CD4-positive, alpha-beta T cell (primary cell): ENCODE data around the gene FANCM. TPM values are rescaled to one million over a fixed set of nuclear protein-coding genes. Genes with fewer than 3 reads are reported as not detected.

Experiments
- ATAC-seq: fragments of 200-7000 bp; cut with Tn5 transposase; one replicate; pipeline ENCODE4 v1.10.0; 2022; ENCODE audit warnings: mild to moderate bottlenecking; ENCODE audit not compliant: poor library complexity
- CTCF ChIA-PET: fragments of 350-600 bp; sonication (Branson Sonifier 250); formaldehyde crosslinking; loops from one replicate; lab custom pipeline; 2021; ENCODE audit warnings: antibody characterized with exemption, inconsistent platforms; lab: Charles Lee
- POLR2A ChIA-PET: fragments of 350-600 bp; sonication (Branson Sonifier 250); formaldehyde crosslinking; loops from one replicate; lab custom pipeline; 2021; ENCODE audit warnings: antibody characterized with exemption, inconsistent platforms; lab: Charles Lee
- DNase-seq, 14 experiments: peaks; one replicate each; pipeline ENCODE4 v3.0.0-alpha.2; 2013 to 2020; ENCODE audit warnings: mixed read lengths in 2 of 14
- H3K27ac ChIP-seq, 2 donors: one replicate each; pipeline versions ENCODE4 v1.5.1 to v1.7.0; 2013; ENCODE audit warnings: low read length in 2 of 2, low read depth in 1 of 2, mild to moderate bottlenecking in 1 of 2
- H3K27me3 ChIP-seq, 2 experiments: 1 replicate in 1 of 2; 2 replicates in 1 of 2; pipeline versions ENCODE4 v1.6.1 to v1.7.0; 2013; ENCODE audit warnings: low read length in 2 of 2, control low read depth in 1 of 2, mild to moderate bottlenecking in 1 of 2, moderate library complexity in 1 of 2; ENCODE audit not compliant: insufficient read depth in 2 of 2, control insufficient read depth in 1 of 2
- H3K36me3 ChIP-seq: one replicate; pipeline ENCODE4 v1.6.1; 2013; ENCODE audit warnings: low read length, control low read depth; ENCODE audit not compliant: insufficient read depth
- H3K4me1 ChIP-seq: one replicate; pipeline ENCODE4 v1.6.1; 2013; ENCODE audit warnings: low read length, control low read depth; ENCODE audit not compliant: insufficient read depth
- H3K4me3 ChIP-seq: one replicate; pipeline ENCODE4 v1.5.1; 2013; ENCODE audit warnings: mild to moderate bottlenecking, low read length, moderate library complexity
- H3K9me3 ChIP-seq, 2 experiments: 1 replicate in 1 of 2; 2 replicates in 1 of 2; pipeline versions ENCODE4 v1.6.1 to v1.7.0; 2013; ENCODE audit warnings: low read length in 2 of 2, mild to moderate bottlenecking in 2 of 2, control low read depth in 1 of 2, moderate library complexity in 1 of 2; ENCODE audit not compliant: control insufficient read depth in 1 of 2, insufficient read depth in 1 of 2
- H3K27ac Mint-ChIP-seq: one replicate; pipeline ENCODE4 v1.8.0; 2020; ENCODE audit warnings: mixed read lengths
- H3K27me3 Mint-ChIP-seq: one replicate; pipeline ENCODE4 v1.8.0; 2021; ENCODE audit warnings: mixed read lengths
- H3K36me3 Mint-ChIP-seq: one replicate; pipeline ENCODE4 v1.8.0; 2021; ENCODE audit warnings: low read depth, mixed read lengths
- H3K4me1 Mint-ChIP-seq: one replicate; pipeline ENCODE4 v1.8.0; 2021; ENCODE audit warnings: low read depth, mixed read lengths
- H3K4me3 Mint-ChIP-seq: one replicate; pipeline ENCODE4 v1.8.0; 2020; ENCODE audit warnings: mild to moderate bottlenecking, mixed read lengths
- H3K9me3 Mint-ChIP-seq: one replicate; pipeline ENCODE4 v1.8.0; 2020; ENCODE audit warnings: mixed read lengths
- intact Hi-C, 2 experiments: fragments of 100-400 bp; cut with DNase I in 1 of 2; cut with micrococcal nuclease in 1 of 2; formaldehyde crosslinking; loops; one replicate each; pipeline versions ENCODE4 v1.15.1 to v1.9.0; 2023 to 2025; cut with DNase I, micrococcal nuclease
- total RNA-seq, 174 experiments: library from RNA in 2 of 174; stranded (reverse) in 2 of 174; gene quantifications; one replicate each; pipeline ENCODE4 v1.2.3 and lab custom pipeline; 2021 to 2026
- TF ChIP-seq, protein P1 (sequence below): fragments of 200-600 bp; IDR thresholded peaks from one replicate; pipeline ENCODE4 v1.8.0; 2022; ENCODE audit warnings: antibody characterized with exemption, mild to moderate bottlenecking

FANCM gene
- total RNA-seq, 2 experiments from 2014 or later, result 6.1 to 8.8 TPM

DNA sequence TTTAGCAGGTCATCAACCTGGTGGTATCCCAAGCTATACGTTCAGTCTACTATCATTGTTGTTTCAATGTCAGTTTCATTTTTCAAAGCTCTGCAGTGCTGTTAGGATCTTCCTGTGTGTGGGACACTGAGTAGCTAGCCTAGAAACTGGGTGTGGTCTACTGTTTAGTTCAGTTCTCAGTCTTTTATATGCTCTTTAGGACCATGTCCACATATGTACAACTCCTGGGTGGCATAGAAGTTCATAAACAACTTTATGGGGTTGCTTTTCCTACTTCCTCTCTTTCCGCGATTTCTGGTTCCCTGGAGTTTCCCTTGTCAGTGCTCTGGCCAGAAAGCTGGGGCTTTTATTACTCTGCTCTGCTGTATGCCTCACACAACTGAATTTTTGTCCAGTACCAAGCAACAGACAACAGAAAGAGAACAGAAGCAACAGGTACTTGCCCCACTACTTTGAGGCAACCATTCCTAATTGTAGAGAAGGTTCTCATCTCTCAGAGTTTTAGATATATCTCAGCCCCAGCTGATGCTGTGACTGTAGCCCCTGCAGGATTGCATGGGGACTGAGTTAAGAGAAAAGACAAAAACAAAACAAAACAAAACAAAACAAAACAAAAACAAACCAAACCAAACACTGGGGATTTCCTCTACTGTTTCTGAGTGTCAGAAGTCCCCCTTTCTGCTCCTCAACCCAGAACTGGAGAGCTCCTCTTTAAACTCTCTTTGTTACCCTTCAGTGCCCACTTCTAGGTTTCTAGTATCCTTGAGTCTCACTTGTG lies 86.9 kb downstream of the FANCM start:
- H3K27me3 Mint-ChIP-seq, result no peaks in the 10 kb centered on the region
- no peak overlapping the region for H3K27ac Mint-ChIP-seq
- DNase-seq (no peak), ATAC-seq (no peak)
- H3K9me3 ChIP-seq, result no peaks in the 10 kb centered on the region
- ChIA-PET CTCF (no interaction called here), POLR2A (no interaction called here)
- H3K4me3 ChIP-seq, result no peak overlapping the region
- peaks cover 78% of the 10 kb centered on the region for H3K36me3 Mint-ChIP-seq
- no peaks in the 10 kb centered on the region for H3K9me3 Mint-ChIP-seq
- intact Hi-C loops, result no loop called here
- no peak overlapping the region for H3K27ac ChIP-seq
- H3K4me3 Mint-ChIP-seq, result no peak overlapping the region
- H3K4me1 ChIP-seq, result no peaks in the 10 kb centered on the region
- H3K4me1 Mint-ChIP-seq, result no peaks in the 10 kb centered on the region
- H3K27me3 ChIP-seq, result no peaks in the 10 kb centered on the region
- H3K36me3 ChIP-seq, result peaks cover 33% of the 10 kb centered on the region
- TF ChIP-seq, protein P1, sequence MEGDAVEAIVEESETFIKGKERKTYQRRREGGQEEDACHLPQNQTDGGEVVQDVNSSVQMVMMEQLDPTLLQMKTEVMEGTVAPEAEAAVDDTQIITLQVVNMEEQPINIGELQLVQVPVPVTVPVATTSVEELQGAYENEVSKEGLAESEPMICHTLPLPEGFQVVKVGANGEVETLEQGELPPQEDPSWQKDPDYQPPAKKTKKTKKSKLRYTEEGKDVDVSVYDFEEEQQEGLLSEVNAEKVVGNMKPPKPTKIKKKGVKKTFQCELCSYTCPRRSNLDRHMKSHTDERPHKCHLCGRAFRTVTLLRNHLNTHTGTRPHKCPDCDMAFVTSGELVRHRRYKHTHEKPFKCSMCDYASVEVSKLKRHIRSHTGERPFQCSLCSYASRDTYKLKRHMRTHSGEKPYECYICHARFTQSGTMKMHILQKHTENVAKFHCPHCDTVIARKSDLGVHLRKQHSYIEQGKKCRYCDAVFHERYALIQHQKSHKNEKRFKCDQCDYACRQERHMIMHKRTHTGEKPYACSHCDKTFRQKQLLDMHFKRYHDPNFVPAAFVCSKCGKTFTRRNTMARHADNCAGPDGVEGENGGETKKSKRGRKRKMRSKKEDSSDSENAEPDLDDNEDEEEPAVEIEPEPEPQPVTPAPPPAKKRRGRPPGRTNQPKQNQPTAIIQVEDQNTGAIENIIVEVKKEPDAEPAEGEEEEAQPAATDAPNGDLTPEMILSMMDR, result no peak

- Histone ChIP-seq H3K36me3 (peaks cover 66% of the 10 kb centered on the region), H3K4me1 (no peaks in the 10 kb centered on the region), H3K27me3 (no peaks in the 10 kb centered on the region), H3K4me3 (no peak overlapping the region), H3K27ac (no peak overlapping the region), H3K9me3 (no peaks in the 10 kb centered on the region)
- Mint-ChIP-seq H3K27ac (no peak overlapping the region), H3K4me3 (no peak overlapping the region), H3K36me3 (peaks cover 86% of the 10 kb centered on the region), H3K9me3 (no peaks in the 10 kb centered on the region), H3K27me3 (no peaks in the 10 kb centered on the region), H3K4me1 (no peaks in the 10 kb centered on the region)
- POLR2A ChIA-PET, result no interaction called here
- TF ChIP-seq, protein P1, result no peak
- DNase-seq (no peak), ATAC-seq (no peak)
- CTCF ChIA-PET, result no interaction called here
- intact Hi-C loops, result no loop called here
Observed at GRCh38 chr14:45227566-45227965, 91.8 kb downstream of the FANCM start.

- Mint-ChIP-seq H3K9me3 (no peaks in the 10 kb centered on the region), H3K27me3 (no peaks in the 10 kb centered on the region), H3K27ac (no peak overlapping the region), H3K4me1 (peaks cover 5% of the 10 kb centered on the region), H3K36me3 (peaks cover 28% of the 10 kb centered on the region), H3K4me3 (no peak overlapping the region)
- no peaks in the 10 kb centered on the region for H3K27me3 ChIP-seq
- ChIA-PET CTCF (no interaction called here), POLR2A (no interaction called here)
- no peak overlapping the region for H3K27ac ChIP-seq
- no peaks in the 10 kb centered on the region for H3K9me3 ChIP-seq
- no peak overlapping the region for H3K4me3 ChIP-seq
- intact Hi-C loops, result no loop called here
- ATAC-seq (no peak), DNase-seq (no peak)
- no peaks in the 10 kb centered on the region for H3K4me1 ChIP-seq
- TF ChIP-seq, protein P1, result no peak
- peaks cover 20% of the 10 kb centered on the region for H3K36me3 ChIP-seq
Observed at GRCh38 chr14:45238988-45239387, 103.3 kb downstream of the FANCM start.
